K562 (cell line): ENCODE measurements around the gene PDE8B. TPM values are rescaled to one million over a fixed set of nuclear protein-coding genes. Genes with fewer than 3 reads are reported as not detected.

ENCODE experiments used
- ATAC-seq: fragments of 200-7000 bp; cut with Tn5 transposase; 3 replicates; pipeline ENCODE4 v1.9.1; 2020; ENCODE audit warnings: moderate library complexity
- BruUV-seq: library from RNA; stranded (reverse); fragments of 400-500 nt; replicated peaks from 2 replicates; lab custom pipeline; 2021; lab: Mats Ljungman, UMichigan
- CTCF ChIA-PET: fragments of 300-600 bp; formaldehyde crosslinking; extraction: SDS; loops from one replicate; lab custom pipeline; 2021; ENCODE audit warnings: low intra/inter-chr PET ratio; lab: Yijun Ruan, JAX
- POLR2A ChIA-PET: fragments of 300-600, 350-650 bp; sonication (Branson Sonifier 250); formaldehyde crosslinking; extraction: SDS; loops from one replicate; lab custom pipeline; 2021; ENCODE audit warnings: antibody characterized with exemption, inconsistent platforms; lab: Yijun Ruan, JAX
- DNase-seq, 4 experiments: peaks; one replicate each; pipeline versions ENCODE4 v3.0.0 to v3.0.0-alpha.2; 2011 to 2018; ENCODE audit warnings: low spot score in 3 of 4, mixed read lengths in 3 of 4; ENCODE audit errors: extremely low read depth in 1 of 4
- FAIRE-seq: peaks from 2 replicates; lab custom pipeline; 2011; peaks lifted over from hg19 to GRCh38; lab: Jason Lieb, UNC
- H2AFZ ChIP-seq: 2 replicates; pipeline ENCODE4 v1.6.0; 2011; ENCODE audit warnings: low read depth, low read length, control low read depth, inconsistent platforms
- H3K27ac ChIP-seq: fragments of 200-600 bp; 3 replicates; pipeline ENCODE4 v1.8.0; 2011; ENCODE audit warnings: low read depth, mild to moderate bottlenecking, control low read depth, inconsistent platforms, low read length, moderate library complexity, mixed read lengths; ENCODE audit errors: extremely low read depth
- H3K27me3 ChIP-seq, 2 experiments: fragments of 300-600 bp in 1 of 2; 2 replicates in 1 of 2; 3 replicates in 1 of 2; pipeline versions ENCODE4 v1.6.0 to v1.8.0; 2011; ENCODE audit warnings: inconsistent platforms in 2 of 2, low read length in 2 of 2, mild to moderate bottlenecking in 1 of 2, mixed read lengths in 1 of 2, moderate library complexity in 1 of 2; ENCODE audit not compliant: control insufficient read depth in 2 of 2, insufficient read depth in 2 of 2
- H3K36me3 ChIP-seq: fragments of 300-600 bp; 3 replicates; pipeline ENCODE4 v1.8.0; 2011; ENCODE audit warnings: mild to moderate bottlenecking, low read length, inconsistent platforms; ENCODE audit not compliant: control insufficient read depth, insufficient read depth
- H3K4me1 ChIP-seq, 2 experiments: fragments of 200-600 bp in 1 of 2; replicated peaks in 1 of 2; 2 replicates in 1 of 2; 3 replicates in 1 of 2; pipeline versions ENCODE4 v1.5.1 to v1.8.0; 2011; ENCODE audit warnings: inconsistent platforms in 2 of 2, low read length in 2 of 2, mild to moderate bottlenecking in 1 of 2, mixed read lengths in 1 of 2, moderate library complexity in 1 of 2; ENCODE audit not compliant: control insufficient read depth in 2 of 2, insufficient read depth in 2 of 2
- H3K4me2 ChIP-seq: 2 replicates; pipeline ENCODE4 v1.6.1; 2011; ENCODE audit warnings: low read length, control low read depth, inconsistent platforms, mixed read lengths; ENCODE audit not compliant: insufficient read depth
- H3K4me3 ChIP-seq: fragments of 200-600 bp; sonication (generic), shearing (Covaris generic); 2 replicates; pipeline ENCODE4 v1.5.1; 2016; ENCODE audit warnings: control low read depth, inconsistent platforms
- H3K79me2 ChIP-seq: fragments of 200-600 bp; 3 replicates; pipeline ENCODE4 v1.8.0; 2011; ENCODE audit warnings: low read length, inconsistent platforms; ENCODE audit not compliant: control insufficient read depth, insufficient read depth
- H3K9ac ChIP-seq, 2 experiments: 2 replicates each; pipeline versions ENCODE4 v1.6.0 to v1.6.1; 2011; ENCODE audit warnings: low read depth in 2 of 2, low read length in 2 of 2, control low read depth in 1 of 2, inconsistent platforms in 1 of 2, mild to moderate bottlenecking in 1 of 2, mixed read lengths in 1 of 2; ENCODE audit not compliant: insufficient read depth in 1 of 2
- H3K9me1 ChIP-seq: one replicate; pipeline ENCODE4 v1.6.0; 2011; ENCODE audit warnings: inconsistent platforms, mild to moderate bottlenecking, low read length, moderate library complexity; ENCODE audit not compliant: control insufficient read depth, insufficient read depth
- H3K9me3 ChIP-seq: replicated peaks from 2 replicates; pipeline ENCODE4 v1.5.1; 2011; ENCODE audit warnings: low read depth, low read length, inconsistent platforms; ENCODE audit not compliant: control insufficient read depth, insufficient read depth
- H4K20me1 ChIP-seq: replicated peaks from 2 replicates; pipeline ENCODE4 v1.6.1; 2011; ENCODE audit warnings: low read length, inconsistent platforms, mixed read lengths; ENCODE audit not compliant: control insufficient read depth, insufficient read depth
- CHD2 ChIP-seq: IDR thresholded peaks from 2 replicates; pipeline ENCODE4 v1.6.1; 2011; ENCODE audit warnings: low read depth, low read length
- DDX20 ChIP-seq: fragments of 450-650 bp; IDR thresholded peaks from 2 replicates; pipeline ENCODE4 v1.6.1; 2016; ENCODE audit warnings: missing genetic modification characterization, low read depth, mild to moderate bottlenecking, missing compliant biosample characterization, moderate library complexity
- EGR1 ChIP-seq: fragments of 450-650 bp; conservative IDR thresholded peaks from 2 replicates; pipeline ENCODE4 v1.6.1; 2017; ENCODE audit warnings: mild to moderate bottlenecking
- ESRRA ChIP-seq: fragments of 450-650 bp; IDR thresholded peaks from 2 replicates; pipeline ENCODE4 v1.6.1; 2014; ENCODE audit warnings: low read depth, mild to moderate bottlenecking, moderate library complexity, borderline replicate concordance
- FOXM1 ChIP-seq, 2 experiments: fragments of 450-650 bp in 1 of 2; sonication (generic) in 1 of 2; formaldehyde crosslinking in 1 of 2; IDR thresholded peaks; 2 replicates each; pipeline versions ENCODE4 v1.6.1 to v1.9.0; 2017 to 2022; ENCODE audit warnings: low read depth in 2 of 2, mild to moderate bottlenecking in 2 of 2, missing genetic modification reagents in 1 of 2, moderate library complexity in 1 of 2
- WGBS: fragments of 100-300 bp; shearing (Covaris generic); methylation state at CpG from one replicate; pipeline ENCODE4 v1.1.6; 2016; ENCODE audit warnings: low coverage, mixed read lengths; ENCODE audit not compliant: insufficient coverage; ENCODE audit errors: missing lambda C conversion rate; 5-methylcytosine and 5-hydroxymethylcytosine counted together
- in situ Hi-C: fragments of 300-500 bp; cut with MboI; formaldehyde crosslinking; loops from 4 replicates; pipeline ENCODE4 v1.15.0; 2018; ENCODE audit warnings: inconsistent platforms, mixed read lengths
- intact Hi-C: fragments of 100-400 bp; cut with micrococcal nuclease; formaldehyde crosslinking; loops from 2 replicates; pipeline ENCODE4 v1.14.2; 2022
- polyA plus RNA-seq, 8 experiments: library from polyadenylated mRNA; depleted of rRNA in 4 of 8; stranded (reverse) in 5 of 8; unstranded in 3 of 8; fragments of >200 nt; fragmentation: Nextera tagmentation in 2 of 8; fragmentation: Illumina TruSeq in 1 of 8; extraction: Ambion mirVana in 2 of 8; extraction: Trizol in 1 of 8; gene quantifications; 2 replicates each; pipeline versions ENCODE4 v1.2.1 to v1.2.3, GENCODE V29; 2011 to 2014; ENCODE audit warnings: inconsistent platforms in 1 of 8, missing spikeins in 1 of 8
- total RNA-seq, 7 experiments: library from RNA; depleted of rRNA in 6 of 7; stranded (reverse); fragments of >200 nt in 6 of 7; fragmentation: Illumina TruSeq in 2 of 7; extraction: Trizol in 2 of 7; gene quantifications; 2 replicates each; pipeline versions ENCODE4 v1.2.1 to v1.2.3, GENCODE V29; 2011 to 2021; ENCODE audit warnings: low replicate concordance in 1 of 7
- TF ChIP-seq, protein P1 (sequence below): fragments of 450-650 bp; IDR thresholded peaks from 2 replicates; pipeline ENCODE4 v1.6.1; 2016; ENCODE audit warnings: low read depth, mild to moderate bottlenecking, moderate library complexity

The PDE8B gene
- total and polyA plus RNA-seq, 9 of the 15 experiments (the other 6 are each of a cell fraction or from before 2014, with no cell fraction given), result 0.15 to 0.28 TPM; not detected in 7

DNA sequence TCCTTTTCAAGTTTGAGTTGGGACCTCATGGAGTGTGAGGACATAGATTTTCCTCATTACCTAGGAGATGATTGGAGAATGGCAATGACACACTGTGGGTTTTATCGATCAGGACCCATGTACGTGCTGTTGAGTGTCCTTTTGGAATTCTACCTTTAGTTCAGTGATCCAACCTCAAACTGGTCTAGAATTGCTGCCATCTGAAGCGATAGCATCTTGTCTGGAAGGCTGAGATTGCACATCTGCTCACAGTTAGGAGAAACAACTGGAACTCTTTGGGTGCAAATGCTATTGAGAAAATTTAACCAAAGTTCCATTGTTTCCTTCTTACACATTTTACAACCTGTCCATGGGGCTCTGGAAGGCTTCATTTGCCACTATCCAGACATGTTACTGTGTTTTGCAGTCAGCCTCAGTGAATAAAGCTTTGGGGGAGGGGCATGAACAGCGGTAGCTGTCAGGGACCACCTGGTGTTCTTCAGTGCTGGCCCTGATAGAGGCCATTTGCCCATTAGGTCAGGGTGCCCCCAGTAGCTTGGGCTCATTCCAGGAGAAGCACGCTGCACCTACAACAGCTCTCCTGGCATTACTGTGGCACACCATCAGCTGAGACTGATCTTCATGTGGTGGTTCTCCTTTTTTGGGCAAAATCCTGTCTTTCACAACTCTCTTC, 123.1 kb downstream of the PDE8B start:
- no peak overlapping the region for H2AFZ ChIP-seq
- H3K27me3 ChIP-seq, result peaks cover 7 to 20% of the 10 kb centered on the region in 2 experiments; a peak in 3 of 5 replicates
- no peaks in the 10 kb centered on the region for H3K4me1 ChIP-seq
- ATAC-seq (no peak), DNase-seq (no peak), FAIRE-seq (no peak)
- BruUV-seq, result no TSS peak
- no peak overlapping the region for H3K27ac ChIP-seq
- no peaks in the 10 kb centered on the region for H3K9me3 ChIP-seq
- no peaks in the 10 kb centered on the region for H3K36me3 ChIP-seq
- intact Hi-C loops (no loop called here), in situ Hi-C loops (no loop called here)
- H3K9ac ChIP-seq, result no peak overlapping the region
- 3% methylated on average over 5 of the region's 5 CpGs for WGBS
- POLR2A ChIA-PET, result interaction anchor here (0.6 to 1.5 kb wide), 3 partner anchors 9 to 458 kb away, joined by 3 to 5 read pairs (median 5); no protein-coding TSS in a partner anchor
- no peaks in the 10 kb centered on the region; the same call in 1 of the 2 replicates for H4K20me1 ChIP-seq
- H3K4me2 ChIP-seq, result no peak overlapping the region
- H3K9me1 ChIP-seq, result no peaks in the 10 kb centered on the region
- H3K79me2 ChIP-seq, result no peaks in the 10 kb centered on the region
- no peak overlapping the region for H3K4me3 ChIP-seq
- CTCF ChIA-PET, result no interaction called here
- TF ChIP-seq, protein P1, sequence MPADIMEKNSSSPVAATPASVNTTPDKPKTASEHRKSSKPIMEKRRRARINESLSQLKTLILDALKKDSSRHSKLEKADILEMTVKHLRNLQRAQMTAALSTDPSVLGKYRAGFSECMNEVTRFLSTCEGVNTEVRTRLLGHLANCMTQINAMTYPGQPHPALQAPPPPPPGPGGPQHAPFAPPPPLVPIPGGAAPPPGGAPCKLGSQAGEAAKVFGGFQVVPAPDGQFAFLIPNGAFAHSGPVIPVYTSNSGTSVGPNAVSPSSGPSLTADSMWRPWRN, result no peak
- no peak for TF ChIP-seq EGR1

DNA sequence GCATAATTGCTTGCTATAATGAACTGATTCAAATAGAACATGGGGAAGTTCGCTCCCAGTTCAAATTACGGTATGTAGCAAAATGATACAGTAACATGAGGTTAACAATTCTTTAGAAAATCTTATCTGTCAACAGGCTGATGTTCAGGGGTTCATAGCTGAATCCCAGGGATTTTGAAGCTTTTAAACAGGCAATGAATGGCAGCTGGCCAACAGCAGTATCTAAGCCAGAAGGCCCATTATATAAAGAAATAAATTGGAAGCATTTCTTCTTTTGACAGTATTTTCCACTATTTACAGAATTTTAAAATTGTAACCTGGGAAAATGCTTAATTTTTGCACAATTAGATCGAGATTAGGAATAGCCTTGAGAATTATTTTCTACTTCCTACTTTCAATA, 126.8 kb downstream of the PDE8B start:
- Histone ChIP-seq H3K9me1 (no peaks in the 10 kb centered on the region), H3K4me3 (no peak overlapping the region), H2AFZ (no peak overlapping the region), H3K4me2 (no peak overlapping the region), H3K4me1 (no peaks in the 10 kb centered on the region), H3K9ac (no peak overlapping the region), H3K36me3 (no peaks in the 10 kb centered on the region), H4K20me1 (no peaks in the 10 kb centered on the region), H3K27me3 (peaks cover 4 to 11% of the 10 kb centered on the region in 2 experiments; a peak in 2 of 5 replicates), H3K27ac (no peak overlapping the region), H3K79me2 (no peaks in the 10 kb centered on the region), H3K9me3 (no peaks in the 10 kb centered on the region)
- POLR2A ChIA-PET, result interaction anchor here (0.6 kb wide), 1 partner anchor 38 kb away, joined by 3 read pairs; no protein-coding TSS in a partner anchor
- ATAC-seq (no peak), FAIRE-seq (no peak), DNase-seq (no peak)
- WGBS, result 6% methylated on average over 3 of the region's 3 CpGs
- intact Hi-C loops (no loop called here), in situ Hi-C loops (no loop called here)
- TF ChIP-seq CHD2, result no peak
- no peak for TF ChIP-seq FOXM1 (IDR thresholded peaks at IDR 0.05; ENCODE audit: low read depth)
- no peak for TF ChIP-seq FOXM1 (CRISPR knock-in tag; IDR thresholded peaks at IDR 0.05; ENCODE audit: low read depth)
- TF ChIP-seq ESRRA, result no peak
- TF ChIP-seq DDX20 (tag), result no peak
- CTCF ChIA-PET, result no interaction called here
- no TSS peak for BruUV-seq
